Testis (tissue), 2 donors: ENCODE results near the gene GPR137.

Experiments used
- CTCF ChIP-seq, 3 experiments: fragments of 450-650 bp in 2 of 3; fragments of 200-600 bp in 1 of 3; sonication (generic) in 1 of 3; IDR thresholded peaks; one replicate each; pipeline ENCODE4 v1.5.1; 2016 to 2019; ENCODE audit warnings: antibody characterized with exemption in 3 of 3, mild to moderate bottlenecking in 2 of 3, moderate library complexity in 1 of 3
- POLR2A ChIP-seq: fragments of 450-650 bp; IDR thresholded peaks from one replicate; pipeline ENCODE4 v1.6.1; 2017; ENCODE audit warnings: antibody characterized with exemption, mild to moderate bottlenecking, moderate library complexity

GRCh38 chr11:64291262-64291751 lies 5.7 kb downstream of the GPR137 start, which contains the start of gene KCNK4:
- TF ChIP-seq CTCF (IDR thresholded peaks at IDR 0.05): no peak
- TF ChIP-seq POLR2A: no peak
